ENCODE results near the gene GDAP1L1. TPM values are rescaled to one million over a fixed set of nuclear protein-coding genes. Genes with fewer than 3 reads are reported as not detected.

Gene GDAP1L1
- total RNA-seq, 1 donor from 2014 or later: 1.8 TPM

DNA sequence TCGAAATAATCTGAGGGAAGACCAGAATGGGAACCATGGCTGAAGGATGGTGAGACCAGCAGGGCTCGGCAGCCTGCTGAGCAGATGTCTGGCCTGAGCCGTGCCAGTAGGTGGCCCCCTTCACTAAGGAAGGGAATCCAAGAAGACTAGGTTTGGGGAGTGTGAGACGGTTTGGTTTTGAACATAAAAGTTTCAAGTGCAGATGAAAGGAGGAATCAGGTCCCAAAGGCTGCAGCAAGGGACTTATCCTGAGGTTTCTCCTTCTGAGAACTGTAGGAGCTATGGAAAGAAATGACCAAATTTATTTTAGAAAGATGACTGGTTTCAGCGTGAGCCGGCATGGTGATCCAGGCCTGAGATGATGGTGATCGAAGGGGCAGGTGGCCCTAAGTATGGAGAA lies 32.0 kb upstream of the GDAP1L1 start:
- peak overlapping the region; percentile 19 for H3K27ac Mint-ChIP-seq
- H3K36me3 Mint-ChIP-seq: no peaks in the 10 kb centered on the region
- H3K4me3 Mint-ChIP-seq: peak overlapping the region; percentile 44
- DNase-seq (ENCODE audit: extremely low spot score, unreplicated experiment): no peak
- H3K4me1 Mint-ChIP-seq (ENCODE audit: unreplicated experiment): peaks cover 20% of the 10 kb centered on the region
- H3K27me3 Mint-ChIP-seq: no peaks in the 10 kb centered on the region
- H3K9me3 Mint-ChIP-seq: no peaks in the 10 kb centered on the region
- TF ChIP-seq, protein P1, sequence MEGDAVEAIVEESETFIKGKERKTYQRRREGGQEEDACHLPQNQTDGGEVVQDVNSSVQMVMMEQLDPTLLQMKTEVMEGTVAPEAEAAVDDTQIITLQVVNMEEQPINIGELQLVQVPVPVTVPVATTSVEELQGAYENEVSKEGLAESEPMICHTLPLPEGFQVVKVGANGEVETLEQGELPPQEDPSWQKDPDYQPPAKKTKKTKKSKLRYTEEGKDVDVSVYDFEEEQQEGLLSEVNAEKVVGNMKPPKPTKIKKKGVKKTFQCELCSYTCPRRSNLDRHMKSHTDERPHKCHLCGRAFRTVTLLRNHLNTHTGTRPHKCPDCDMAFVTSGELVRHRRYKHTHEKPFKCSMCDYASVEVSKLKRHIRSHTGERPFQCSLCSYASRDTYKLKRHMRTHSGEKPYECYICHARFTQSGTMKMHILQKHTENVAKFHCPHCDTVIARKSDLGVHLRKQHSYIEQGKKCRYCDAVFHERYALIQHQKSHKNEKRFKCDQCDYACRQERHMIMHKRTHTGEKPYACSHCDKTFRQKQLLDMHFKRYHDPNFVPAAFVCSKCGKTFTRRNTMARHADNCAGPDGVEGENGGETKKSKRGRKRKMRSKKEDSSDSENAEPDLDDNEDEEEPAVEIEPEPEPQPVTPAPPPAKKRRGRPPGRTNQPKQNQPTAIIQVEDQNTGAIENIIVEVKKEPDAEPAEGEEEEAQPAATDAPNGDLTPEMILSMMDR (conservative IDR thresholded peaks at IDR 0.05): peak; percentile 85

DNA sequence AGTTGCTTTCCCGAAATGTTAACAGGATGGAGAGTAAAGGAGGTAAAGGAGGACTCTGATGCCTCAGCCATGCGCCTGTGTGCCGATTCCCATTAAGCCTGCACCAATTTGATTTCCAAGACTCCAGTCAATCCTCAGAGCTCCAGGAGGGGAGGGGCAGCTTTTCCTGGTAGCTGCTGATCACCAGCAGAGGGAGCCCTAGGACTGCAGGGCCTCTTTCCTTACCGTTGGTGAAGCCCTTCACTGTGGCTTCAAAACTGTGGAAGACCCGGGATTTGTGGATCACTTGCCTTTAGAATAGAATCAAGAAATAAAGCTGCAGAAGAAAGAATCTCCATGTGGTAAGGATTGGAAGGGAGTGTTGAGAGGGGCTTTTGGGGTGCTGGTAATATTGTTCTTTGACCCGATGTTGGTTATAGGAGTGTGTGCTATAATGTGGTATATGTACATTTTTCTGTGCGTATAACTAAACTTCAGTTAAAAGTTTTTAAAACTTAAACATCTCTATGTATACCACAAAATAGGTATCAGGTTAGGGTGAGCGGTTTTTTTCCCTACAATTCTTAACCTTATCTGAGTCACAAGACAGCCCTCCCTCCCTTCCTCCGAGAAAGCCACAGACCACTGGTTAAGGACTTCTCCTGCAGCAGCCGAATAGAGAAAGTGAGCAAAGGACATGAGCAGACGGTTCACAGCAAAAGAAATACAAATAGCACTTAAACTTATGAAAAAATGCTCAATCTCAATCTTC lies 29.6 kb upstream of the GDAP1L1 start:
- TF ChIP-seq, protein P1 (conservative IDR thresholded peaks at IDR 0.05): peak; percentile 86
- DNase-seq (ENCODE audit: extremely low spot score, unreplicated experiment): no peak
- H3K27ac Mint-ChIP-seq: peak overlapping the region; percentile 45
- H3K4me1 Mint-ChIP-seq (ENCODE audit: unreplicated experiment): peaks cover 13% of the 10 kb centered on the region
- H3K4me3 Mint-ChIP-seq: no peak overlapping the region
- H3K27me3 Mint-ChIP-seq: no peaks in the 10 kb centered on the region
- H3K9me3 Mint-ChIP-seq: no peaks in the 10 kb centered on the region
- H3K36me3 Mint-ChIP-seq: no peaks in the 10 kb centered on the region

DNA sequence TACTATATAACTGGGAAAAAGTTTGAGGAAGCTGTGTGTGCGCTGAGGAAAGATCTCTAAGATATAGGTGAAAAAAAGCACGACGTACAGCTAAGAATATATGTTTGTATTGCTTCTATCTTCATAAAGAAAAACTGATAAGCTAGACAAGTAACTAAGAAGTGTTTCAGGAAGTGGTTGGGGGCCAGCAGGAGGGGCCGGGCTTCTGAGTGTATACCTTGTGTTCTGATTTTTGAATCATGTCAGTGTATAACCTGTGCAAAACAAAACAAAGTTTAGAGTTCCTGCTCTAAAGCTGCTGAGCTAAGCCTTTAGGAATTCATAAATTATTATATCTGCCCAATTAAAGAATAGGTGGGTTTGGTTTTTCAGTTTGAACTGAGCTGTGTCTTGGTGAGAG lies 28.7 kb upstream of the GDAP1L1 start:
- no peak overlapping the region for H3K27ac Mint-ChIP-seq
- TF ChIP-seq, protein P1 (conservative IDR thresholded peaks at IDR 0.05): no peak
- no peaks in the 10 kb centered on the region for H3K36me3 Mint-ChIP-seq
- no peaks in the 10 kb centered on the region for H3K27me3 Mint-ChIP-seq
- H3K4me1 Mint-ChIP-seq (ENCODE audit: unreplicated experiment): peaks cover 13% of the 10 kb centered on the region
- DNase-seq (ENCODE audit: extremely low spot score, unreplicated experiment): no peak
- no peaks in the 10 kb centered on the region for H3K9me3 Mint-ChIP-seq
- no peak overlapping the region for H3K4me3 Mint-ChIP-seq

DNA sequence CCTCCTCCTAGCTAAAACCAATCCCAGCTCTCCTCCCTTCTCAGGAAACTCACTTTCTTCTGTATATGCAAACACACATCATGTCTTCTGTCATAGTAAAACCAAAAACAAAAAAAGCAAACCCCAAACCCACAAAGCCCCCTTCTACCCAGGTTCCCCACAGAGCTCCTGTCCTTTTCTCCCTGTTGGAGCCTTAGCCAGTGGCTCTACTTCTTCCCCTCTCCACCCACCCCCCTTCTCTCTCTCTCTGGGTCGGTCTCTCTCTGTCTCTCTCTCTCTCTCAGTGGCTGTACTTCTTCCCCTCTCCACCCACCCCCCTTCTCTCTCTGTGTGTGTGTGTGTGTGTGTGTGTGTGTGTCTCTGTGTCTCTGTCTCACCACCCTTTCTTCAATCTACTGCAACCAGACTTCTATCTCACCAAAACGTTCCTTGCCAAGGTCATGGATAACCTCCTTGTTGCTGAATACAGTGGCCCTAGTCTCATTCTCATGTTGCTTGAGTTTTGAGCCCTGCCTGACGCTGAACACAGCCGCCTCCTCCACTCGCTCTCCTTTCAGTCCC lies 27.9 kb upstream of the GDAP1L1 start:
- Mint-ChIP-seq H3K36me3 (no peaks in the 10 kb centered on the region), H3K27me3 (no peaks in the 10 kb centered on the region), H3K9me3 (no peaks in the 10 kb centered on the region), H3K4me1 (ENCODE audit: unreplicated experiment) (peaks cover 13% of the 10 kb centered on the region), H3K4me3 (no peak overlapping the region), H3K27ac (peak overlapping the region; percentile 1)
- TF ChIP-seq, protein P1 (conservative IDR thresholded peaks at IDR 0.05): no peak
- DNase-seq (ENCODE audit: extremely low spot score, unreplicated experiment): no peak

DNA sequence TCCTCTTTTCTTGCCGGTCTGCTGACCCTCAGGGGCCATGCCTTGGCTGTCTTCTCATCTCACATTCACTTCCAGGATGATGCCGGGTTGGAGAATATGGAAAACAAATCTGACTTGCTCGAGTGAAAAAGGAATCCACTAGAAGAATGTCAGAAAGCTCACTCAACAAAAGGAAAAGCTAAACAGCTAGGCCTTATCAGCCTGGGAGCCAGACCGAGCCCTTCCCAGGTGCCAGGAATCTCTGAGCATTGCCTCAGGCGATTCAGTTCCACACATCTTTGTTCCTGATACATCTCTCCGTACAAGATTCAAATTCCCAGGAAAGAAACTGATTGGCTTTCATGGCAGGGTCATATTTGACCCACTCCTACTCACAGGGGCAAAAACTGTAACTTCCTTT lies 27.3 kb upstream of the GDAP1L1 start:
- Mint-ChIP-seq H3K4me3 (no peak overlapping the region), H3K4me1 (ENCODE audit: unreplicated experiment) (peaks cover 13% of the 10 kb centered on the region), H3K9me3 (no peaks in the 10 kb centered on the region), H3K27me3 (no peaks in the 10 kb centered on the region), H3K36me3 (no peaks in the 10 kb centered on the region), H3K27ac (peak overlapping the region; percentile 60)
- TF ChIP-seq, protein P1 (conservative IDR thresholded peaks at IDR 0.05): no peak
- no peak for DNase-seq (ENCODE audit: extremely low spot score, unreplicated experiment)

Measured in type B pancreatic cell (in vitro differentiated cells).